Left lung (tissue), 10 donors: ENCODE measurements around the gene VPREB1. TPM values are rescaled to one million over a fixed set of nuclear protein-coding genes. Genes with fewer than 3 reads are reported as not detected.
A peak's percentile ranks its signal among the peaks of the same experiment; 100 is the strongest.
"Not testable (repeated sequence)": the region's sequence is repeated elsewhere in the genome, so short reads cannot be mapped to it uniquely, and the experiment has no call there.

Experiments used
- ATAC-seq: fragments of 200-7000 bp; cut with Tn5 transposase; one replicate; pipeline ENCODE4 v1.9.1; 2020; ENCODE audit warnings: moderate library complexity
- DNase-seq, 4 donors: peaks; one replicate each; pipeline ENCODE4 v3.0.0-alpha.2; 2013 to 2020
- H3K27ac ChIP-seq, 2 donors: fragments of 200-600 bp; sonication (generic) in 1 of 2; one replicate each; pipeline versions ENCODE4 v1.5.0 to v1.8.0; 2020 to 2021
- H3K27me3 ChIP-seq, 2 donors: fragments of 200-600 bp; sonication (generic) in 1 of 2; one replicate each; pipeline versions ENCODE4 v1.5.0 to v1.8.0; 2020 to 2021
- H3K36me3 ChIP-seq, 2 donors: fragments of 200-600 bp; sonication (generic) in 1 of 2; one replicate each; pipeline versions ENCODE4 v1.5.0 to v1.8.0; 2020 to 2021
- H3K4me1 ChIP-seq, 2 donors: fragments of 200-600 bp; one replicate each; pipeline ENCODE4 v1.8.0; 2021
- H3K4me3 ChIP-seq, 2 donors: fragments of 200-600 bp; sonication (generic) in 1 of 2; one replicate each; pipeline versions ENCODE4 v1.5.0 to v1.8.0; 2020 to 2021; ENCODE audit warnings: mild to moderate bottlenecking in 1 of 2
- H3K9me3 ChIP-seq, 2 donors: fragments of 200-600 bp; sonication (generic) in 1 of 2; one replicate each; pipeline versions ENCODE4 v1.5.0 to v1.8.0; 2020 to 2021
- intact Hi-C, 2 donors: fragments of 100-400 bp; cut with DNase I; formaldehyde crosslinking; loops; one replicate each; pipeline versions ENCODE4 v1.11.2 to v1.14.2; 2022
- polyA plus RNA-seq, 6 donors: library from polyadenylated mRNA; unstranded; fragments of 120-200 nt; gene quantifications; one replicate each; pipeline ENCODE4 v1.2.1, GENCODE V29; 2013; ENCODE audit not compliant: insufficient read length in 6 of 6
- total RNA-seq, 2 donors: library from RNA; stranded (reverse); fragmentation: NEBNext Ultra II Directional; extraction: Animal tissue kit (Norgen Biotek cat#: 25700); gene quantifications; one replicate each; pipeline ENCODE4 v1.2.1, GENCODE V29; 2021
- TF ChIP-seq, protein P1 (sequence below), 2 donors: fragments of 200-600 bp; sonication (generic) in 1 of 2; IDR thresholded peaks; one replicate each; pipeline versions ENCODE4 v1.5.0 to v1.8.0; 2021; ENCODE audit warnings: antibody characterized with exemption in 2 of 2
- donor health status: DM: no; HTN: yes; CAD: no.
- donor health status: DM: no; HTN: no; CAD: no.

VPREB1 gene
- total and polyA plus RNA-seq, 8 donors: 0.21 to 0.53 (median 0.36) TPM; not detected in 4

DNA sequence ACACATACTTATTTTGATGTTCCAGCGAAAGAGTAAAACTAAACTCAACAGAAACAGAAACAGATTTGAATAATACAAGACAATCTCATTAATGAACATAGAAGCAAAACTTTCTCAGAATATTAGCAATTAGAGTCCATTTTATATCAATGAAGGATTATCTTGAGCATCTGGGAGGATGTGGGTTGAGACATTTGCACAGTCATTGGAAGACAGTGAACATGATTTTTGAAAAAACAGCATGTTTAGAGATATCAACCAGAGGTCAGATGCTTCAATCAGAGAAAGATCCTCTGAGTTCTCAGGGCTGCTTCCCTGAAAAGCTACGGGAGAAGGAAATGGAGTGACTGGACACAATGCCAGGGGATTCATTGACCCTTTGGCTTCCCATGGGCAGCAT is 35.9 kb upstream of the VPREB1 start:
- Histone ChIP-seq H3K27me3 (peaks cover 0 to 41% of the 10 kb centered on the region in 2 donors), H3K4me3 (no peak overlapping the region), H3K36me3 (no peaks in the 10 kb centered on the region), H3K4me1 (no peaks in the 10 kb centered on the region), H3K27ac (no peak overlapping the region), H3K9me3 (no peaks in the 10 kb centered on the region)
- TF ChIP-seq, protein P1, sequence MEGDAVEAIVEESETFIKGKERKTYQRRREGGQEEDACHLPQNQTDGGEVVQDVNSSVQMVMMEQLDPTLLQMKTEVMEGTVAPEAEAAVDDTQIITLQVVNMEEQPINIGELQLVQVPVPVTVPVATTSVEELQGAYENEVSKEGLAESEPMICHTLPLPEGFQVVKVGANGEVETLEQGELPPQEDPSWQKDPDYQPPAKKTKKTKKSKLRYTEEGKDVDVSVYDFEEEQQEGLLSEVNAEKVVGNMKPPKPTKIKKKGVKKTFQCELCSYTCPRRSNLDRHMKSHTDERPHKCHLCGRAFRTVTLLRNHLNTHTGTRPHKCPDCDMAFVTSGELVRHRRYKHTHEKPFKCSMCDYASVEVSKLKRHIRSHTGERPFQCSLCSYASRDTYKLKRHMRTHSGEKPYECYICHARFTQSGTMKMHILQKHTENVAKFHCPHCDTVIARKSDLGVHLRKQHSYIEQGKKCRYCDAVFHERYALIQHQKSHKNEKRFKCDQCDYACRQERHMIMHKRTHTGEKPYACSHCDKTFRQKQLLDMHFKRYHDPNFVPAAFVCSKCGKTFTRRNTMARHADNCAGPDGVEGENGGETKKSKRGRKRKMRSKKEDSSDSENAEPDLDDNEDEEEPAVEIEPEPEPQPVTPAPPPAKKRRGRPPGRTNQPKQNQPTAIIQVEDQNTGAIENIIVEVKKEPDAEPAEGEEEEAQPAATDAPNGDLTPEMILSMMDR (IDR thresholded peaks at IDR 0.05): no peak
- intact Hi-C loops: no loop called here
- ATAC-seq: no peak
- no peak for DNase-seq

DNA sequence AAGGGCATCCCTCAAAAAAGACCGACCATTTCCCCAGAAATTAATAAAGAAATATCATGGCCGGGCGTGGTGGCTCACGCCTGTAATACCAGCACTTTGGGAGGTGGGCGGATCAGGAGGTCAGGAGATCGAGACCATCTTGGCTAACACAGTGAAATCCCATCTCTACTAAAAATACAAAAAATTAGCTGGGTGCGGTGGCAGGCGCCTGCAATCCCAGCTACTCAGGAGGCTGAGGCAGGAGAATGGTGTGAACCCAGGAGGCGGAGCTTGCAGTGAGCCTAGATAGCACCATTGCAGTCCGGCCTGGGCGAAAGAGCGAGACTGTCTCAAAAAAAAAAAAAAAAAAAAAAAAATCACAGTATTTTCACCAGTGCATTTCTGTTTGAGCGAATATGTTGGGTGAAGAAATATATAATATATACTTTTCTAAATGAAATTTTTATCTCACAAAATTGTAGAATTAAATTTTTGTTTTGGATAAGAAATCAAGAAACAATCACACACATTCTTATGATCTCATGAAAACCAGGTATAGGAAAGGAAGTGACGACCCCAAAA is 35.4 kb upstream of the VPREB1 start:
- H3K4me3 ChIP-seq, DNase-seq, H3K4me1 ChIP-seq, H3K9me3 ChIP-seq, H3K36me3 ChIP-seq, H3K27ac ChIP-seq, ATAC-seq, intact Hi-C loops: not testable (repeated sequence)
- peaks cover 0 to 36% of the 10 kb centered on the region in 2 donors for H3K27me3 ChIP-seq

DNA sequence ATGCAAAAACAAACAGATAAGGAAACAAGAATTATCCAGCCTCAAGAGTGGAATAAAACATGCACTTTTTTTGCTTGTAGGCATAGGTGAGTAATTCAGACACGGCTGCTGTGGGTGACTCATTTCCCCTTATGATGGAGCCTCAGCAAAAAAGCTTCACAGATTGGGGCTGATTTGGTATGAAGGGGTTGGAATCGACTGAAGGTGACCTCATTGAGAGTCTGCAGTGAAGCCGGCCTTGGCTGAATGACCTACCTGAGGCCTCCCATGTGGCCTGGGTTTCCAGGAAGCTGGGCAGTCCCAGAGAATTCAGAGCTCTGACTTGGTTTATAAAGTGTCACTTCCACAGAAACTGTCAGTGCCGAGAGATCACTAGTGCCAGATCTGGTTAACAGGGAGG is 34.2 kb upstream of the VPREB1 start:
- intact Hi-C loops: no loop called here
- H3K4me3 ChIP-seq: no peak overlapping the region
- no peaks in the 10 kb centered on the region for H3K4me1 ChIP-seq
- no peaks in the 10 kb centered on the region for H3K9me3 ChIP-seq
- no peaks in the 10 kb centered on the region for H3K36me3 ChIP-seq
- DNase-seq (no peak), ATAC-seq (peak; percentile 31)
- no peak overlapping the region for H3K27ac ChIP-seq
- H3K27me3 ChIP-seq: peaks cover 0 to 30% of the 10 kb centered on the region in 2 donors
- TF ChIP-seq, protein P1 (IDR thresholded peaks at IDR 0.05): no peak

DNA sequence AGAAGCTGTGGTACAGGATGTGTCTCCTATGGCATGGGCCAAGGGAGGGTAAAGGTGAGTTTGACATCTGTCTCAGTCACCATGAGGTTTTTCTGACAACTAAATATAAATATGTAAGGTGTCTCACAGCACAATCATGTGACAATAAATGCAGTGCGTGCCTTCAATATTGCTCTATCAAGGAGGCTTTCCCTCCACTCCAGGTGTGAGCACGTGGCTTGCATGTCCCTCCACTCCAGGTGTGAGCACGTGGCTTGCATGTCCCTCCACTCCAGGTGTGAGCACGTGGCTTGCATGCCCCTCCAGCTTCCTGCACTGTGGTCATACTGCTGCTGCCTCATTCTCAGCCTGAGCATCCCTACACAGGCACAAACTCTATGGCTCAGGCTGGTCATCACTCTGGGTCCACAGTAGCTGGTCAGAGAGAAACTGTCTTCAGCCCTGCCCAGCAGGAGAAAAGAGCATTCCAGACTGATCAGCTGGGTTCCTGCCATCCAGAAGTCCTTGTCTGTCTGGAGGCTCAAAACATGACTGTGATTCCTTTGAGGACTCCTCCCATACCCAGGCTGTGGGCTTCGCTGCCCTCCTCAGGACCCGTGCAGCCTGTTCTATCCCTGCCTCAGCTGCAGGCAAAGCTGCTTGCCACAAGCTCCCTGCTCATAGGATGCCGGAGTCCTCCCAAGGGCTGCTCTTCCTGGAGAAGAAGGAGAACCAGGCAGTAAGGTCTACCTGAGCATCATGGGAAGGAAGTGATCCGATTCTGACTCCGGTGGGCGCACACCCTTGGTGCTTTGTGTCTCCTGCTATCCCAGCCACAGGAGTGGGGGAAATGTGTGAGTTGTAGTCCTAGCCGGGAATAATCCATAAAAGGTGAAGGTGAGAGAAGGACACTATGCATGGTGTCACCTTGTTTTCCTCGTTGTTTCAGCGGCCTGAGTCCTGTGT is 33.4 kb upstream of the VPREB1 start:
- ATAC-seq: no peak
- H3K36me3 ChIP-seq: no peaks in the 10 kb centered on the region
- H3K9me3 ChIP-seq: no peaks in the 10 kb centered on the region

DNA sequence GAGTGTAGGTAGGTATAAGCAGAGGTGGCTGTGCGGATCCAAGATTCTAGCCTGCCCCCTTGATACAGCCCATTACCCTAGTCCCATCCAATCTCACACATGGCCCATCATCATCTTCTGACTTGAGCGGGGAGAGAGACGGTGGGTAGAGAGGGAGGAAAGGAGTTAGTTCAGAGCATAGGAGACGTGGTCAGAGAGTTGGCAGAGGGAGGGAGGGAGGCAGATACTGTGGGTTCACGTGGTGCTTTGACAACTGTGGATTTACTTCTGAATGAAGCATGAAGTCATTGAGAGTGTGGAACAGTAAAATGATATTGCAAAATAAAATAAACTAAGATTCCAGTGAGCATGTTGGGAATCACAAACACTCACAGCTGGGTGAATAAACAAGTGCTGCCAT is 31.4 kb upstream of the VPREB1 start:
- DNase-seq: no peak

More for the DNA sequence above, 33.4 kb upstream of the VPREB1 start:
- DNase-seq: no peak
- peaks cover 0 to 24% of the 10 kb centered on the region in 2 donors for H3K27me3 ChIP-seq
- TF ChIP-seq, protein P1 (IDR thresholded peaks at IDR 0.05): no peak
- intact Hi-C loops: no loop called here
- no peaks in the 10 kb centered on the region for H3K4me1 ChIP-seq
- no peak overlapping the region for H3K4me3 ChIP-seq
- no peak overlapping the region for H3K27ac ChIP-seq

More for the DNA sequence above, 31.4 kb upstream of the VPREB1 start:
- Histone ChIP-seq H3K36me3 (no peaks in the 10 kb centered on the region), H3K27me3 (peaks cover 0 to 24% of the 10 kb centered on the region in 2 donors), H3K27ac (no peak overlapping the region), H3K4me3 (no peak overlapping the region), H3K9me3 (no peaks in the 10 kb centered on the region), H3K4me1 (no peaks in the 10 kb centered on the region)
- ATAC-seq: no peak
- intact Hi-C loops: no loop called here
- TF ChIP-seq, protein P1 (IDR thresholded peaks at IDR 0.05): no peak
